SK-N-SH (cell line): Measurements from ENCODE around the gene SERPINE2. TPM values are rescaled to one million over a fixed set of nuclear protein-coding genes. Genes with fewer than 3 reads are reported as not detected.

Source experiments
- CTCF ChIA-PET: fragments of 300-600, 350-600 bp; formaldehyde crosslinking; extraction: SDS; loops from one replicate; lab custom pipeline; 2021; lab: Yijun Ruan, JAX
- POLR2A ChIA-PET: fragments of 350-600 bp; sonication (Branson Sonifier 250); formaldehyde crosslinking; extraction: SDS; loops from one replicate; lab custom pipeline; 2020; ENCODE audit warnings: antibody characterized with exemption, inconsistent platforms; lab: Yijun Ruan, JAX
- DNase-seq: peaks from one replicate; pipeline ENCODE4 v3.0.0; 2012
- H2AFZ ChIP-seq: fragments of 200-600 bp; sonication (generic); 2 replicates; pipeline ENCODE4 v1.8.1; 2016; ENCODE audit warnings: antibody characterized with exemption, mild to moderate bottlenecking, low read depth
- H3F3A ChIP-seq: fragments of 200-600 bp; sonication (generic); replicated peaks from 2 replicates; pipeline ENCODE3; 2016; ENCODE audit warnings: antibody characterized with exemption, mild to moderate bottlenecking; ENCODE audit not compliant: insufficient read depth
- H3K27ac ChIP-seq, 2 experiments: fragments of 200-500 bp in 1 of 2; fragments of 200-600 bp in 1 of 2; sonication (Bioruptor generic) in 1 of 2; sonication (generic), shearing (Covaris generic) in 1 of 2; 2 replicates each; pipeline versions ENCODE4 v1.5.1 to v1.6.1; 2014 to 2016; ENCODE audit warnings: low read depth in 2 of 2, inconsistent platforms in 1 of 2, low read length in 1 of 2, mild to moderate bottlenecking in 1 of 2, mixed read lengths in 1 of 2
- H3K27me3 ChIP-seq: fragments of 200-600 bp; sonication (generic), shearing (Covaris generic); 2 replicates; pipeline ENCODE4 v1.6.1; 2016; ENCODE audit warnings: mixed run types; ENCODE audit not compliant: insufficient read depth
- H3K36me3 ChIP-seq, 2 experiments: fragments of 200-500 bp in 1 of 2; fragments of 200-600 bp in 1 of 2; sonication (Bioruptor generic) in 1 of 2; sonication (generic) in 1 of 2; replicated peaks in 1 of 2; 2 replicates each; pipeline versions ENCODE3 to v1.5.1; 2014 to 2016; ENCODE audit warnings: low read length in 1 of 2, mild to moderate bottlenecking in 1 of 2; ENCODE audit not compliant: insufficient read depth in 2 of 2, control insufficient read depth in 1 of 2
- H3K4me1 ChIP-seq, 2 experiments: fragments of 200-500 bp in 1 of 2; fragments of 200-600 bp in 1 of 2; sonication (Bioruptor generic) in 1 of 2; sonication (generic), shearing (Covaris generic) in 1 of 2; 2 replicates each; pipeline versions ENCODE4 v1.5.1 to v1.6.1; 2014 to 2016; ENCODE audit warnings: low read depth in 1 of 2, low read length in 1 of 2, mixed run types in 1 of 2; ENCODE audit not compliant: insufficient read depth in 2 of 2, control insufficient read depth in 1 of 2
- H3K4me2 ChIP-seq: fragments of 200-600 bp; sonication (generic), shearing (Covaris generic); 2 replicates; pipeline ENCODE4 v1.6.1; 2017; ENCODE audit warnings: mixed run types
- H3K4me3 ChIP-seq, 2 experiments: fragments of 200-500 bp in 1 of 2; fragments of 200-600 bp in 1 of 2; sonication (Bioruptor generic) in 1 of 2; sonication (generic), shearing (Covaris generic) in 1 of 2; 2 replicates each; pipeline versions ENCODE4 v1.5.1 to v1.8.1; 2014 to 2016; ENCODE audit warnings: low read depth in 2 of 2, inconsistent platforms in 1 of 2, low read length in 1 of 2, mild to moderate bottlenecking in 1 of 2, mixed read lengths in 1 of 2, moderate library complexity in 1 of 2
- H3K79me2 ChIP-seq: fragments of 200-600 bp; sonication (generic); 2 replicates; pipeline ENCODE4 v1.8.1; 2017; ENCODE audit warnings: mild to moderate bottlenecking; ENCODE audit not compliant: insufficient read depth
- H3K9ac ChIP-seq: fragments of 200-600 bp; sonication (generic); 2 replicates; pipeline ENCODE4 v1.6.1; 2017; ENCODE audit warnings: mixed run types
- H3K9me2 ChIP-seq: fragments of 200-600 bp; sonication (generic); 2 replicates; pipeline ENCODE4 v1.6.1; 2017; ENCODE audit warnings: mixed run types
- H3K9me3 ChIP-seq: fragments of 200-600 bp; sonication (generic); 2 replicates; pipeline ENCODE4 v1.6.1; 2017; ENCODE audit warnings: mixed run types, mild to moderate bottlenecking, moderate library complexity
- H4K20me1 ChIP-seq: fragments of 200-600 bp; sonication (generic); 2 replicates; pipeline ENCODE4 v1.6.1; 2017; ENCODE audit warnings: mild to moderate bottlenecking, mixed run types; ENCODE audit not compliant: insufficient read depth
- EP300 ChIP-seq, 2 experiments: IDR thresholded peaks; 2 replicates each; pipeline versions ENCODE4 v1.4.0 to v1.6.1; 2012; ENCODE audit warnings: borderline replicate concordance in 1 of 2, low read depth in 1 of 2, low read length in 1 of 2
- FOSL2 ChIP-seq: IDR thresholded peaks from 2 replicates; pipeline ENCODE4 v1.4.0; 2012; ENCODE audit warnings: low read depth, mild to moderate bottlenecking, moderate library complexity, borderline replicate concordance
- FOXM1 ChIP-seq: IDR thresholded peaks from 2 replicates; pipeline ENCODE4 v1.4.0; 2012; ENCODE audit warnings: low read depth, mild to moderate bottlenecking
- NFIC ChIP-seq: IDR thresholded peaks from 2 replicates; pipeline ENCODE4 v1.4.0; 2012; ENCODE audit warnings: borderline replicate concordance
- REST ChIP-seq: IDR thresholded peaks from 2 replicates; pipeline ENCODE4 v1.6.1; 2012; ENCODE audit warnings: mild to moderate bottlenecking, low read depth, low read length, moderate library complexity
- TAF1 ChIP-seq: IDR thresholded peaks from 2 replicates; pipeline ENCODE4 v1.6.1; 2012; ENCODE audit warnings: low read depth, mild to moderate bottlenecking, low read length, moderate library complexity, borderline replicate concordance
- WGBS: methylation state at CpG from one replicate; pipeline ENCODE4 v1.1.6; 2017; ENCODE audit warnings: low lambda C conversion rate; 5-methylcytosine and 5-hydroxymethylcytosine counted together
- polyA plus RNA-seq, 3 experiments: library from polyadenylated mRNA; depleted of rRNA; stranded (reverse); fragments of >200 nt; gene quantifications; 2 replicates each; pipeline ENCODE4 v1.2.3, GENCODE V29; 2012

SERPINE2 gene
- polyA plus RNA-seq, 1 of the 3 experiments (the other 2 are of a cell fraction) = 249 TPM

GRCh38 chr2:223996391-223996790, 42.7 kb downstream of the SERPINE2 start:
- H3K9me3 ChIP-seq = no peaks in the 10 kb centered on the region
- H3K4me3 ChIP-seq = no peak overlapping the region
- ChIA-PET POLR2A (no interaction called here), CTCF (interaction anchor here (12.0 kb wide), 1 partner anchor 286 kb away, joined by 439 read pairs; no protein-coding TSS in a partner anchor)
- TF ChIP-seq REST (no peak), TAF1 (no peak)
- H3K27ac ChIP-seq = no peak overlapping the region
- WGBS = 96% methylated on average over 5 of the region's 6 CpGs
- no peak overlapping the region for H3K4me2 ChIP-seq
- no peaks in the 10 kb centered on the region for H3F3A ChIP-seq
- no peaks in the 10 kb centered on the region for H3K79me2 ChIP-seq
- H3K9ac ChIP-seq = no peak overlapping the region
- H3K9me2 ChIP-seq = no peaks in the 10 kb centered on the region
- no peak overlapping the region for H2AFZ ChIP-seq
- peaks cover 0 to 7% of the 10 kb centered on the region in 2 experiments; a peak in 2 of 4 replicates for H3K4me1 ChIP-seq
- H4K20me1 ChIP-seq = no peaks in the 10 kb centered on the region
- peaks cover 18 to 28% of the 10 kb centered on the region in 2 experiments for H3K36me3 ChIP-seq
- DNase-seq = no peak
- H3K27me3 ChIP-seq = no peaks in the 10 kb centered on the region

GRCh38 chr2:223995569-223995968, 43.5 kb downstream of the SERPINE2 start:
- H4K20me1 ChIP-seq = no peaks in the 10 kb centered on the region
- H3K9me3 ChIP-seq = no peaks in the 10 kb centered on the region
- no peaks in the 10 kb centered on the region for H3K79me2 ChIP-seq
- H3F3A ChIP-seq = no peaks in the 10 kb centered on the region
- no peak overlapping the region for H3K9ac ChIP-seq
- ChIA-PET CTCF (interaction anchor here (0.6 to 12.0 kb wide), 5 partner anchors 12 to 1014 kb away, joined by 3 to 439 read pairs (median 85); no protein-coding TSS in a partner anchor), POLR2A (interaction anchor here (1.0 kb wide), 1 partner anchor 289 kb away, joined by 5 read pairs; no protein-coding TSS in a partner anchor)
- no peak overlapping the region for H3K27ac ChIP-seq
- H2AFZ ChIP-seq = no peak overlapping the region
- no peak overlapping the region for H3K4me2 ChIP-seq
- no peaks in the 10 kb centered on the region for H3K9me2 ChIP-seq
- no peak for DNase-seq
- H3K4me3 ChIP-seq = no peak overlapping the region
- 88% methylated on average over 5 of the region's 5 CpGs for WGBS
- H3K27me3 ChIP-seq = no peaks in the 10 kb centered on the region
- H3K4me1 ChIP-seq = peaks cover 0 to 7% of the 10 kb centered on the region in 2 experiments; a peak in 2 of 4 replicates
- peaks cover 20 to 31% of the 10 kb centered on the region in 2 experiments for H3K36me3 ChIP-seq
- TF ChIP-seq FOSL2 (peak; percentile 4; the same call in 1 of the 2 replicates), EP300 (IDR thresholded peaks at IDR 0.05; ENCODE audit: borderline replicate concordance in 1 of 2, low read depth in 1 of 2, low read length in 1 of 2) (no peak), FOXM1 (no peak), NFIC (no peak)
